ENCODE data around the gene TGFB1I1. TPM values are rescaled to one million over a fixed set of nuclear protein-coding genes. Genes with fewer than 3 reads are reported as not detected.

Gene TGFB1I1
- total and polyA plus RNA-seq, 2 of the 13 experiments (the other 11 are each of a cell fraction or from before 2014, with no cell fraction given), result 0.80 to 2.9 TPM

DNA sequence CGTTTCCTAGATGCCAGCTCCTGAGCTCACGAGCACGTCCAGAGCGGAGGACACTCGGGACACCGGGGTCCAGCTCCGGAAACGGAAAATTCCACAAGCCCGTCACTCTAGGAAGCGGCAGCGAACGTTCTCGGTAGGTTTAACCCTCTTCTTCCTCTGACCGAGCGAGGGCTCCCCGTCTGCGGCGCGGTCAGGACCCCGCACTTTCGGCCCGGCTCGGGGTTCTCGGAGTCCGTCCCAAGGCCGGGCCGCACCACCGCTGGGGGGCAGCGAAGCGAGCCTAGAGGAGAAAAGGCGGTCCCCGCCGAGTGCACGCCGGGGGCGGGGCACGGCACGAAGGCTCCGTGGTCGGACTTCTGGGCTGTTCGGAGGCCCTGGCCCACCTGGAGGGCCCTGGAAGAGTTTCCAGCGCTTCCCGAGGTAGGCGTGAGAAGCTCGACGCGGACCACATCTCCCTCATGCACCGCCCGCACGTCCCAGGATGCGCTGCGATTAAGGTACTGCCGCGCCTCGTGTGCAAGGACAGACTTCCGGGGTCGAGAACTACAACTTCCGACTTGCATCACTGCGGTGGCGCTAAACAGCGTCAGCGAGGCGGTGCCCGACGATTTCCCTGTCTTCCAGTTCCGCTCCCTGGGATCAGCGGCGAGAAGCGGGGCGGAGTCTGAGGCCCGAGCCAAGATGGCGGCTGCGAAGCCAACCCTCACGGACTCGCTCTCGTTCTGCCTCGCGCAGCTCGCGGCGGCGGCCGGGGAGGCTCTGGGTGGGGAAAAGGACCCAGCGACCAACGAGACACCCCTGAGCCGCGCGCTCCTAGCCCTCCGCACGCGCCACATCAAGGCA is 12.9 kb upstream of the TGFB1I1 start, which contains the start of gene ARMC5 (continued):
- TF ChIP-seq ZNF737 (CRISPR knock-in tag; IDR thresholded peaks at IDR 0.05; ENCODE audit: borderline replicate concordance) (0 out of 2 replicates have a peak, but pooled peaks have one; percentile 15), ZNF619 (CRISPR knock-in tag; IDR thresholded peaks at IDR 0.05) (peak; percentile 48; the same call in 1 of the 2 replicates), ZBTB42 (CRISPR knock-in tag; IDR thresholded peaks at IDR 0.05) (0 out of 2 replicates have a peak, but pooled peaks have one; percentile 83), HDAC2 (CRISPR knock-in tag; IDR thresholded peaks at IDR 0.05) (peak; percentile 86), ZSCAN21 (CRISPR knock-in tag; IDR thresholded peaks at IDR 0.05; ENCODE audit: borderline replicate concordance) (peak; percentile 94), TBX2 (CRISPR knock-in tag; IDR thresholded peaks at IDR 0.05; ENCODE audit: borderline replicate concordance) (peak; percentile 90), ZNF460 (CRISPR knock-in tag; IDR thresholded peaks at IDR 0.05; ENCODE audit: borderline replicate concordance) (no peak), NCOA1 (CRISPR knock-in tag; IDR thresholded peaks at IDR 0.05) (0 out of 2 replicates have a peak, but pooled peaks have one; percentile 15), MIER3 (CRISPR knock-in tag; IDR thresholded peaks at IDR 0.05; ENCODE audit: borderline replicate concordance) (peak; percentile 95; the same call in 1 of the 2 replicates), RFXAP (CRISPR knock-in tag; IDR thresholded peaks at IDR 0.05; ENCODE audit: borderline replicate concordance) (peak; percentile 81; the same call in 1 of the 2 replicates), REPIN1 (CRISPR knock-in tag; IDR thresholded peaks at IDR 0.05; ENCODE audit: borderline replicate concordance, low read depth) (peak; percentile 87), ZNF773 (CRISPR knock-in tag; IDR thresholded peaks at IDR 0.05; ENCODE audit: borderline replicate concordance) (peak; percentile 95), ZNF234 (CRISPR knock-in tag; conservative IDR thresholded peaks at IDR 0.05) (no peak), KDM1A (CRISPR knock-in tag; IDR thresholded peaks at IDR 0.05) (no peak), NKX3-1 (CRISPR knock-in tag; IDR thresholded peaks at IDR 0.05) (peak; percentile 76; the same call in 1 of the 2 replicates), TBX3 (IDR thresholded peaks at IDR 0.05; ENCODE audit: borderline replicate concordance) (peak; percentile 48; the same call in 1 of the 2 replicates), IKZF4 (CRISPR knock-in tag; IDR thresholded peaks at IDR 0.05; ENCODE audit: borderline replicate concordance, low read depth, not compliant biosample characterization) (no peak)
- TF ChIP-seq, protein P1, sequence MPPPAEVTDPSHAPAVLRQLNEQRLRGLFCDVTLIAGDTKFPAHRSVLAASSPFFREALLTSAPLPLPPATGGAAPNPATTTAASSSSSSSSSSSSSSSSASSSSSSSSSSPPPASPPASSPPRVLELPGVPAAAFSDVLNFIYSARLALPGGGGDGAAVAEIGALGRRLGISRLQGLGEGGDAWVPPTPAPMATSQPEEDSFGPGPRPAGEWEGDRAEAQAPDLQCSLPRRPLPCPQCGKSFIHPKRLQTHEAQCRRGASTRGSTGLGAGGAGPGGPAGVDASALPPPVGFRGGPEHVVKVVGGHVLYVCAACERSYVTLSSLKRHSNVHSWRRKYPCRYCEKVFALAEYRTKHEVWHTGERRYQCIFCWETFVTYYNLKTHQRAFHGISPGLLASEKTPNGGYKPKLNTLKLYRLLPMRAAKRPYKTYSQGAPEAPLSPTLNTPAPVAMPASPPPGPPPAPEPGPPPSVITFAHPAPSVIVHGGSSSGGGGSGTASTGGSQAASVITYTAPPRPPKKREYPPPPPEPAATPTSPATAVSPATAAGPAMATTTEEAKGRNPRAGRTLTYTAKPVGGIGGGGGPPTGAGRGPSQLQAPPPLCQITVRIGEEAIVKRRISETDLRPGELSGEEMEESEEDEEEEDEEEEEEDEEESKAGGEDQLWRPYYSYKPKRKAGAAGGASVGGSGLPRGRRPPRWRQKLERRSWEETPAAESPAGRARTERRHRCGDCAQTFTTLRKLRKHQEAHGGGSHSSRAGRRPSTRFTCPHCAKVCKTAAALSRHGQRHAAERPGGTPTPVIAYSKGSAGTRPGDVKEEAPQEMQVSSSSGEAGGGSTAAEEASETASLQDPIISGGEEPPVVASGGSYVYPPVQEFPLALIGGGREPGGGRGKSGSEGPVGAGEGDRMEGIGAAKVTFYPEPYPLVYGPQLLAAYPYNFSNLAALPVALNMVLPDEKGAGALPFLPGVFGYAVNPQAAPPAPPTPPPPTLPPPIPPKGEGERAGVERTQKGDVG (CRISPR knock-in tag; IDR thresholded peaks at IDR 0.05; ENCODE audit: borderline replicate concordance), result peak; percentile 74
- TF ChIP-seq, protein P2, sequence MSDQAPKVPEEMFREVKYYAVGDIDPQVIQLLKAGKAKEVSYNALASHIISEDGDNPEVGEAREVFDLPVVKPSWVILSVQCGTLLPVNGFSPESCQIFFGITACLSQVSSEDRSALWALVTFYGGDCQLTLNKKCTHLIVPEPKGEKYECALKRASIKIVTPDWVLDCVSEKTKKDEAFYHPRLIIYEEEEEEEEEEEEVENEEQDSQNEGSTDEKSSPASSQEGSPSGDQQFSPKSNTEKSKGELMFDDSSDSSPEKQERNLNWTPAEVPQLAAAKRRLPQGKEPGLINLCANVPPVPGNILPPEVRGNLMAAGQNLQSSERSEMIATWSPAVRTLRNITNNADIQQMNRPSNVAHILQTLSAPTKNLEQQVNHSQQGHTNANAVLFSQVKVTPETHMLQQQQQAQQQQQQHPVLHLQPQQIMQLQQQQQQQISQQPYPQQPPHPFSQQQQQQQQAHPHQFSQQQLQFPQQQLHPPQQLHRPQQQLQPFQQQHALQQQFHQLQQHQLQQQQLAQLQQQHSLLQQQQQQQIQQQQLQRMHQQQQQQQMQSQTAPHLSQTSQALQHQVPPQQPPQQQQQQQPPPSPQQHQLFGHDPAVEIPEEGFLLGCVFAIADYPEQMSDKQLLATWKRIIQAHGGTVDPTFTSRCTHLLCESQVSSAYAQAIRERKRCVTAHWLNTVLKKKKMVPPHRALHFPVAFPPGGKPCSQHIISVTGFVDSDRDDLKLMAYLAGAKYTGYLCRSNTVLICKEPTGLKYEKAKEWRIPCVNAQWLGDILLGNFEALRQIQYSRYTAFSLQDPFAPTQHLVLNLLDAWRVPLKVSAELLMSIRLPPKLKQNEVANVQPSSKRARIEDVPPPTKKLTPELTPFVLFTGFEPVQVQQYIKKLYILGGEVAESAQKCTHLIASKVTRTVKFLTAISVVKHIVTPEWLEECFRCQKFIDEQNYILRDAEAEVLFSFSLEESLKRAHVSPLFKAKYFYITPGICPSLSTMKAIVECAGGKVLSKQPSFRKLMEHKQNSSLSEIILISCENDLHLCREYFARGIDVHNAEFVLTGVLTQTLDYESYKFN (CRISPR knock-in tag; conservative IDR thresholded peaks at IDR 0.05), result no peak; the same call in 1 of the 2 replicates
- TF ChIP-seq, protein P3, sequence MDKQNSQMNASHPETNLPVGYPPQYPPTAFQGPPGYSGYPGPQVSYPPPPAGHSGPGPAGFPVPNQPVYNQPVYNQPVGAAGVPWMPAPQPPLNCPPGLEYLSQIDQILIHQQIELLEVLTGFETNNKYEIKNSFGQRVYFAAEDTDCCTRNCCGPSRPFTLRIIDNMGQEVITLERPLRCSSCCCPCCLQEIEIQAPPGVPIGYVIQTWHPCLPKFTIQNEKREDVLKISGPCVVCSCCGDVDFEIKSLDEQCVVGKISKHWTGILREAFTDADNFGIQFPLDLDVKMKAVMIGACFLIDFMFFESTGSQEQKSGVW (CRISPR knock-in tag; IDR thresholded peaks at IDR 0.05; ENCODE audit: borderline replicate concordance), result no peak; the same call in 1 of the 2 replicates
